PC-3 (cell line): ENCODE measurements around the gene PIGM.

Experiments used
- EZH2 ChIP-seq: fragments of 300-600 bp; sonication (generic); IDR thresholded peaks from one replicate; pipeline ENCODE4 v1.6.1; 2017; ENCODE audit warnings: antibody characterized with exemption, mild to moderate bottlenecking, low read length; ENCODE audit not compliant: unreplicated experiment
- TF ChIP-seq, protein P1 (sequence below): fragments of 300-600 bp; sonication (generic); conservative IDR thresholded peaks from 2 replicates; pipeline ENCODE4 v1.5.1; 2017; ENCODE audit warnings: antibody characterized with exemption, low read depth, mild to moderate bottlenecking, low read length

- TF ChIP-seq, protein P1, sequence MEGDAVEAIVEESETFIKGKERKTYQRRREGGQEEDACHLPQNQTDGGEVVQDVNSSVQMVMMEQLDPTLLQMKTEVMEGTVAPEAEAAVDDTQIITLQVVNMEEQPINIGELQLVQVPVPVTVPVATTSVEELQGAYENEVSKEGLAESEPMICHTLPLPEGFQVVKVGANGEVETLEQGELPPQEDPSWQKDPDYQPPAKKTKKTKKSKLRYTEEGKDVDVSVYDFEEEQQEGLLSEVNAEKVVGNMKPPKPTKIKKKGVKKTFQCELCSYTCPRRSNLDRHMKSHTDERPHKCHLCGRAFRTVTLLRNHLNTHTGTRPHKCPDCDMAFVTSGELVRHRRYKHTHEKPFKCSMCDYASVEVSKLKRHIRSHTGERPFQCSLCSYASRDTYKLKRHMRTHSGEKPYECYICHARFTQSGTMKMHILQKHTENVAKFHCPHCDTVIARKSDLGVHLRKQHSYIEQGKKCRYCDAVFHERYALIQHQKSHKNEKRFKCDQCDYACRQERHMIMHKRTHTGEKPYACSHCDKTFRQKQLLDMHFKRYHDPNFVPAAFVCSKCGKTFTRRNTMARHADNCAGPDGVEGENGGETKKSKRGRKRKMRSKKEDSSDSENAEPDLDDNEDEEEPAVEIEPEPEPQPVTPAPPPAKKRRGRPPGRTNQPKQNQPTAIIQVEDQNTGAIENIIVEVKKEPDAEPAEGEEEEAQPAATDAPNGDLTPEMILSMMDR = no peak
- no peak for TF ChIP-seq EZH2
Measured at GRCh38 chr1:159978107-159978398, 53.7 kb downstream of the PIGM start.
